Activated CD8-positive, alpha-beta T cell treated with anti-CD3 and anti-CD28 coated beads for 36 hours (primary cell): ENCODE results near the gene METAP1. TPM values are rescaled to one million over a fixed set of nuclear protein-coding genes. Genes with fewer than 3 reads are reported as not detected.

Experiments used
- ATAC-seq: fragments of 200-7000 bp; cut with Tn5 transposase; one replicate; pipeline ENCODE4 v1.10.0; 2021; ENCODE audit warnings: mild to moderate bottlenecking, moderate library complexity
- CTCF ChIA-PET: fragments of 350-600 bp; sonication (Branson Sonifier 250); formaldehyde crosslinking; loops from one replicate; lab custom pipeline; 2021; ENCODE audit warnings: antibody characterized with exemption; lab: Charles Lee
- POLR2A ChIA-PET: fragments of 350-600 bp; sonication (Branson Sonifier 250); formaldehyde crosslinking; loops from one replicate; lab custom pipeline; 2021; ENCODE audit warnings: antibody characterized with exemption; lab: Charles Lee
- DNase-seq: peaks from one replicate; pipeline ENCODE4 v3.0.0-alpha.2; 2020
- H3K27ac Mint-ChIP-seq: one replicate; pipeline ENCODE4 v1.8.0; 2021; ENCODE audit warnings: mild to moderate bottlenecking, mixed read lengths
- H3K27me3 Mint-ChIP-seq: one replicate; pipeline ENCODE4 v1.8.0; 2021; ENCODE audit warnings: mixed read lengths
- H3K36me3 Mint-ChIP-seq: one replicate; pipeline ENCODE4 v1.8.0; 2021; ENCODE audit warnings: low read depth, mixed read lengths
- H3K4me1 Mint-ChIP-seq: one replicate; pipeline ENCODE4 v1.8.0; 2021; ENCODE audit warnings: low read depth, mixed read lengths
- H3K4me3 Mint-ChIP-seq: one replicate; pipeline ENCODE4 v1.8.0; 2021; ENCODE audit warnings: mild to moderate bottlenecking, moderate library complexity, mixed read lengths
- H3K9me3 Mint-ChIP-seq: one replicate; pipeline ENCODE4 v1.8.0; 2021; ENCODE audit warnings: mixed read lengths
- CTCF ChIP-seq: fragments of 200-600 bp; IDR thresholded peaks from one replicate; pipeline ENCODE4 v1.8.0; 2022; ENCODE audit warnings: antibody characterized with exemption, mild to moderate bottlenecking
- intact Hi-C: fragments of 100-400 bp; cut with micrococcal nuclease; formaldehyde crosslinking; loops from one replicate; pipeline ENCODE4 v1.10.0; 2022
- total RNA-seq, 2 experiments: library from RNA; stranded (reverse); gene quantifications; one replicate each; pipeline ENCODE4 v1.2.3, GENCODE V29; 2021

METAP1 gene
- total RNA-seq, 2 experiments from 2014 or later: 67.1 to 70.4 TPM

GRCh38 chr4:99024481-99025275 lies 29.2 kb downstream of the METAP1 start:
- Mint-ChIP-seq H3K4me1 (peaks cover 63% of the 10 kb centered on the region), H3K27ac (no peak overlapping the region), H3K4me3 (no peak overlapping the region), H3K27me3 (no peaks in the 10 kb centered on the region), H3K36me3 (peaks cover 26% of the 10 kb centered on the region), H3K9me3 (peaks cover 14% of the 10 kb centered on the region)
- ChIA-PET POLR2A (interaction anchor here (1.3 kb wide), 1 partner anchor 28 kb away, joined by 3 read pairs; no protein-coding TSS in a partner anchor), CTCF (interaction anchor here (1.0 to 3.1 kb wide), 4 partner anchors 8 to 32 kb away, joined by 3 to 13 read pairs (median 4); partner anchors contain the start of gene METAP1)
- TF ChIP-seq CTCF: no peak
- ATAC-seq (no peak), DNase-seq (no peak)
- intact Hi-C loops: no loop called here

GRCh38 chr4:99025506-99025905 lies 30.0 kb downstream of the METAP1 start:
- POLR2A ChIA-PET: interaction anchor here (1.3 kb wide), 1 partner anchor 28 kb away, joined by 3 read pairs; no protein-coding TSS in a partner anchor
- Mint-ChIP-seq H3K36me3 (peaks cover 29% of the 10 kb centered on the region), H3K4me3 (no peak overlapping the region), H3K9me3 (peaks cover 12% of the 10 kb centered on the region), H3K27me3 (no peaks in the 10 kb centered on the region), H3K4me1 (peaks cover 69% of the 10 kb centered on the region), H3K27ac (no peak overlapping the region)
- CTCF ChIA-PET: interaction anchor here (1.0 to 3.1 kb wide), 2 partner anchors 9 to 31 kb away, joined by 3 to 13 read pairs; no protein-coding TSS in a partner anchor
- no peak for TF ChIP-seq CTCF
- intact Hi-C loops: no loop called here
- ATAC-seq (no peak), DNase-seq (no peak)

GRCh38 chr4:99027304-99027703 lies 31.8 kb downstream of the METAP1 start:
- ChIA-PET POLR2A (interaction anchor here (0.7 kb wide), 1 partner anchor 21 kb away, joined by 3 read pairs; no protein-coding TSS in a partner anchor), CTCF (interaction anchor here (0.7 to 3.1 kb wide), 4 partner anchors 26 to 375 kb away, joined by 3 to 13 read pairs (median 3); no protein-coding TSS in a partner anchor)
- intact Hi-C loops: no loop called here
- no peak overlapping the region for H3K4me3 Mint-ChIP-seq
- H3K27ac Mint-ChIP-seq: no peak overlapping the region
- H3K4me1 Mint-ChIP-seq: peaks cover 67% of the 10 kb centered on the region
- peaks cover 21% of the 10 kb centered on the region for H3K36me3 Mint-ChIP-seq
- DNase-seq: no peak
- ATAC-seq: no peak
- TF ChIP-seq CTCF: no peak
- H3K9me3 Mint-ChIP-seq: no peaks in the 10 kb centered on the region
- no peaks in the 10 kb centered on the region for H3K27me3 Mint-ChIP-seq

GRCh38 chr4:99028187-99028586 lies 32.7 kb downstream of the METAP1 start:
- ChIA-PET POLR2A (no interaction called here), CTCF (no interaction called here)
- peaks cover 64% of the 10 kb centered on the region for H3K4me1 Mint-ChIP-seq
- peak; percentile 45 for ATAC-seq
- H3K4me3 Mint-ChIP-seq: no peak overlapping the region
- DNase-seq: no peak
- peaks cover 17% of the 10 kb centered on the region for H3K36me3 Mint-ChIP-seq
- no peak for TF ChIP-seq CTCF
- no peak overlapping the region for H3K27ac Mint-ChIP-seq
- H3K27me3 Mint-ChIP-seq: no peaks in the 10 kb centered on the region
- intact Hi-C loops: no loop called here
- no peaks in the 10 kb centered on the region for H3K9me3 Mint-ChIP-seq
